ENCODE measurements around the gene OLFM4.

OLFM4 gene

DNA sequence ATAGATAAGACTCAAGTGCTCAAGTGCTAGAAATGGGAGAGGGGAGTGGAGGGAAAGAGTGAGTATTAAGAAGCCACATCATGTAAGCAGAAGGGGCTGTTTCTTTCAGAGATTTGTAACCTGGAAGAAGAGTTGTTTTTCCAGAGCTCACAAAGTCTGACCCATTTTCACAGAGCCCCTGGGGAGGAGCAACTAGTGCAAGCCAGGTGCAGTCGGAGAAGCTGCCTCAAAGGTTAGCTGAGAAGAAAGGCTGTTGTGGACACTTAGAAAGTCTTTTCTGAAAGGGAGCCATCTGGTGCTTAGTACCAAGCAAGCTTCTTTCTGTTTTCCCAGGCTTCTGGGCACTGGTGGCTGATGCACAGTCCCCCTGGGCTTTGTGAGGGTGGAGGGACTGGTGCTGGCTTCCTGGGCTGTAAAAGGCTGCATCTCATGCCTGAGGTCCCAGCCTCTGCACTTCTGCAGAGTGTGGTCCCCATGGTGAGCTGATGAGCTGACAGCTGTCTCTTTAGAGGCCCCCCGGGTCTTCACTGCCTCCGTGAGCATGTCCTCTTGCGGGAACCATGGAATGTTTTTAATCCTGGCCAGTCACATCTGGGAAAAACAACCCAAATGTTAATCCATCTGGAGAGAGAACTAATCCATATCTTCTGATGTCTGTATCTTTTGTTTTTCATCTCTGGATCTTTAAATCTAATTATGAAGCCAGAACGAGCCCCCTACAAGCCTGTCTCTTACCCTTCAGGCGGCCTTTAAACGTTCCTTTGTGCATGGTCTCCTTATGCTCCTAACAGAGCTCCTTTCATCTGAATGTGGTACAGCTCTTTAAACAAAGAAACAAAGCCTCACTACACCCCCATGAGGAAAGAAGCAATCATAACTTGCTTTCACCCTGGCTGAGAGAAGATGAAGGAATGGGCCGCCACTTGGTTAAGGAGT lies 40.2 kb downstream of the OLFM4 start:
- no peak for DNase-seq (ENCODE audit: low read depth)

DNA sequence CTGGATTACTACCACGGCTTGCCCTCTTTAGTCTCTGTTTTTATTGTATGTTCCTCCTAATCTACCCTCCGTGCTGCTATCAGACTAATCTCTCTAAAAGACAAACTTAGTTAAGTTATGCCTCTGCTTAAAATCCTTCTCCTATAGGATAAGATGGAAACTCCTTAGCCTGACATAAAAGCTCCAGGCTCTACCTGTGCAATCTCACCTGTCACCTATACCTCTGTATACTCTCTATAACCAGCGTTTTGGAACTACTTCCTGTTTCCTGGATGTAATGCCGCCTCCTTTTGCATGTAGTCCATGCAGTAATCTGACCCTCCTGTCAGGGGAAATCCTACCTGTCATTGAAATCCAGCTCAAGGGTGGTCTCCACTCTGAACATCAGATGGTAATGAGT lies 41.2 kb downstream of the OLFM4 start:
- DNase-seq (ENCODE audit: low read depth) = no peak

DNA sequence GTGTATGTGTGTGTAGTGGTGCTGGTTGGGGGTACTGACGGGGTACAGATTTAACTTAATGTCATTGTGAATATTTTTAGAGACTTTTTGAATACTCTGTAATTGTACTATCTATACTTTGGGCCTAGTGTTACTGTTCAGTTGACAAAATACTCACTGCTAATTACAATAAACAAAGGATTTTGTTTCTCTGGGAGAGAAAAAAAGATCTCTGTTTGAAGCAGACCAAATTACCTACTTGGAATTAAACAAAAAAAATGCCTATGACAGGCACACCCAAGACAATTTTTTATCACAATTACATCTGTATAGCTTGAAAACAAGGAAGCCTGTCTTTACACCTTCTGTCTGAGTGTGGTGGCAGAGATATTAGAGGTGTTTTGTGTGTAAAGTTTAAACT lies 45.1 kb downstream of the OLFM4 start:
- DNase-seq (ENCODE audit: low read depth) = no peak

DNA sequence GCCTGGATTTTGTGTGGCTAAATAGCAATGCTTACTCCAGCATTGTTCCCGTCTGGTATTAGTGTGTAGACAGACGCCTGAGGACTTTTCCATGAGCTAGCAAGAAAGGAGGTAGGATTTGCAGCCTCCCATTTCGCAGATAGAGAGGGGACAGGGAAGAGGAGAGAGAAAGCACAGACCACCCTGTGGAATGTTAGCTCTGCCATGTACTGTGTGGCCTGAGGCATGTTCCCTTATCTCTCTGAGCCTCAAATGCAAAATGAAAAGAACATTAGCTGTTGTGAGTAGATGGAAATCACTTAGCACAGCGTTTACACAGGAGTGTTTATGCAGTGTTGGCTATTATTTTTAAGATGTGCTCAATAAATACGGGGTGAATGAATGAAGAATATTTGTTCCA lies 45.5 kb downstream of the OLFM4 start:
- DNase-seq (ENCODE audit: low read depth) = no peak

DNA sequence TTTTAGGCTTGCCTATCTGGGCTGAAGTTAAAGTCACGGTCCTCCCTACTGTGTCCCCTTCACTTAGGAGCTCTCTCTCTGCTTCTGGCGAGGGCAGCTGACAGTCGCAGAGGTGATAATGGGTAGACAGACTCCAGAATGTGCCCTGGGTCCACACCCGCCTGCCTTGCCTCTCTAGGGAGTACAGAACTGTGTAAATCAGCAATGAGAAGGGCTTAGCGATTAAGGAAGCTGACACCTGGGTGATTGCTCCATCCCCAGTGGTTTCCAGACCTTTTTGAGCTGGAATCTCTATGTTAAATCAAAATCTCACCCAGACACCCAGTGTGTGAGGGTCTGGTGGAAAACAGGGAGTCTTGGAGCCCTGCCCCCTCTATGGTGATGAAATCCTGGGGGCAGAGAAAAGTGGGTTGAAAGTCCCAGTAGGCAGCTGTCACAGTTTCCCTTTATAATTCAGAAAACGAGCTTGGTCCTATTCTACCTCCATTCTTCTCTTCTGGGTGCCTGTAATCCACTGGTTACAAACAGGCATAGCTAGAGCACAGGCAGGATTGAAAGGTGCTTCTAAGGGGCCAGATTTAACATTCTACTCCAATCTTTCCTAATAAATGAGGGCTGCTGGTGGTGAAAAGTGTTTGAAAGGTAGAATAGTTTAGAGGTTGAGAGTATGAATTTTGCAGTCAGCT lies 46.9 kb downstream of the OLFM4 start:
- DNase-seq (ENCODE audit: low read depth) = no peak

DNA sequence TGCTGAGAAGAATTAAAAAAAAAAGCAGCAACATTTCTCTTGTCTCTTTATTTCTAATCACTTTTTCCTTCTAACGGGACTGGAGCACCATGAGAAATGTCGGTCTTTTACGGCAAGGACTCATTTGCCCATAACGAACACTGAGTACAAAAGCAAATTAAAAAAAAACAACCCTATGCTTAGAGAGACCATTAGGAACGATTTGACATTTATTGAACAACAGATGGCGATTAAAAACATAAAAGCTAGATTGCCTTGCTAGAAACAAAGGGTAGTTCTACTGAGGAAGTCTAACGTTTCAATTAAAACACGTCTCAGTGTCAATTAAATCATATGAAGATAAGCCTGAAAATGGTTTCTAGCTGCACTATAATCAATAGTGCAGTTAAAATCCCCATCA lies 51.1 kb downstream of the OLFM4 start:
- no peak for DNase-seq (ENCODE audit: low read depth)

DNA sequence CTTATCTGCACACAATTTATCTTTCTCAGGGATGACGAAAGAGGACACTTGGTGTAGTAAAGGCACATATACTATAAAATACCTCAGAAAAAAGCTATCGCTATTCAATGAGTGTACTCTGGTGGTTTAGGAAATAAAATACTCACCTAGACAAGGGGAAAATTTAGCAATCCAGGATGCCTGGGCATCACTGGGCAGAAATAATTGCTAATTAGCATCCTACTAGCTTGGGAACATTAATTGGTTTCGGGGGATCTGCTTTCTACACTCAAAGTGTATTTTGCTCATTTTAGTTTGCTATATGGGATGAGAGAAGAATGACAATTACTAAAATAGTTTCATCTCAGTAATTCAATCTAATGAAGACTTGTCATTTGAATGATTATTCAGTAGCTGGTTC lies 60.3 kb downstream of the OLFM4 start:
- DNase-seq (ENCODE audit: low read depth) = no peak

DNA sequence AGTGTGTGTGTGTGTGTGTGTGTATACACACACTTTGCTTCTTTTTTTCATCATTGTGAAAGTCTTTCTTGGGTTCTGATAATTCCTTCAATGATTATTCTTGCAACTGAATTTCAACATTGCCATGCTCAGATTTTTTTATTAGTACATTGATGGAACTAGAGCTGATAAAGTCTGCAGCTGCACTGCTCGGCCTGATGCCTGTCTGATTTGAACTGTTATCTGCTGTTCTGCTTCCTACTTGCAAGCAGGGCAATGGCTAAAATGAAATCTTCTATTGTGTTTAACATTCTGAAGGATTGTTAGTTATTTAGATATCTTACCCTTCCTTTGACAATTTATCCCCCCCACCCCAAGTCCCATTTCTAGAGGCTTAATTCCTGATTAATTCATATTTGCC lies 61.3 kb downstream of the OLFM4 start:
- no peak for DNase-seq (ENCODE audit: low read depth)

DNA sequence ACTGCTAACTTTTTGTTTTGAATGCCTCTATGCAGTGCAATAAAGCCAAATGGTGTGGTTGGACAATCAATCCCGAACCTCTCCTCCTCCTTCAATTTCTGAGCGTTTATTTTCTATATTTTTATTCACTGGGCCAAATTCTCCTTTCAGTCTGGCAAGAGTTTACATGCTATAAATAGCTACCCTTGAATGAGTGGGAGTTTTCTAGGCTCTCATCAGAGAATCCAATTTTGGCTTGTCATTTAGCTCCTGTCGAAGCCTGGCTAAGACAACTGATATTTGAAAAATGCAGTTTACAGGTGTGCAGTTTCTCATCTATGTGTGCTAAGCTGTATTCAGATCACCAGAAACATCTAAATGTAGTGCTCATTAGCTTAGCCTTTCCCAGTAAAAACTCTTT lies 61.8 kb downstream of the OLFM4 start:
- DNase-seq (ENCODE audit: low read depth) = no peak

DNA sequence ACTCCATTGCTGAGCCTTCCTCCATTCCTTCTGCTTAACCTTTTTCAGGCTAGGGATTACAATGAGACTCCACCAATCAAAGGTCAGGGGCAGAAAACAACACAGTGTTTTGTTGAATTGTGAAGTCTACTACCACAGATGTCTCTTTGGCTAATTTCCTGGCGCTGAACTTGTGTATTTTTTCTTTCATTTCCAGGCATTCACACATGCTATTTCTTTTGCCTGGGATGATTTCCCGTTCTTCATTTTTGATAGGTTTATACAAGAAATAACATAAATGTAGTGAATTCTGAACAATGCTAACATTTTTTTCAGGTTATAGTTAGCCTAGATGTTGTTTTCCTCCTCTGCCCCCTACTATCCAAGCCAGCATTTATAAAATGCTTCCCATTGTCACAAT lies 64.3 kb downstream of the OLFM4 start:
- DNase-seq (ENCODE audit: low read depth) = no peak

DNA sequence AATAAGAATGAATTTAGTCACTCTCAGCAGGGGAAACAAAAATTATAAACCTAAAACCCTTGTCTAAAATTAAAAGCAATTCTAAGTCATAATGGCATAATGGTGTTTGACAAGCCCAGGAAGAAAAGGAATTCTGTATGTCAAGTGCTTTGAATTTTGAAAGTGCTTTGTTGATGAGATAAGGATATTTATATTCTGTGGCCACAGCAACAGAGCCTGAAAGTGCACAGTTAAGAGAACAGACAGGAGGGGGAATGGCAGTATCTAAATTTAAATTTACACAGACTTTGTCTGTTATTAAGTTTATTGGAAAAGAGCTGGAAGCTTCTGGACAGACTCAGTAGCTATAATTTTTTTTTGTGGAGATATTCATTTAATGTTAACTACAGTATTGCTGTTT lies 69.8 kb downstream of the OLFM4 start:
- no peak for DNase-seq (ENCODE audit: low read depth)

DNA sequence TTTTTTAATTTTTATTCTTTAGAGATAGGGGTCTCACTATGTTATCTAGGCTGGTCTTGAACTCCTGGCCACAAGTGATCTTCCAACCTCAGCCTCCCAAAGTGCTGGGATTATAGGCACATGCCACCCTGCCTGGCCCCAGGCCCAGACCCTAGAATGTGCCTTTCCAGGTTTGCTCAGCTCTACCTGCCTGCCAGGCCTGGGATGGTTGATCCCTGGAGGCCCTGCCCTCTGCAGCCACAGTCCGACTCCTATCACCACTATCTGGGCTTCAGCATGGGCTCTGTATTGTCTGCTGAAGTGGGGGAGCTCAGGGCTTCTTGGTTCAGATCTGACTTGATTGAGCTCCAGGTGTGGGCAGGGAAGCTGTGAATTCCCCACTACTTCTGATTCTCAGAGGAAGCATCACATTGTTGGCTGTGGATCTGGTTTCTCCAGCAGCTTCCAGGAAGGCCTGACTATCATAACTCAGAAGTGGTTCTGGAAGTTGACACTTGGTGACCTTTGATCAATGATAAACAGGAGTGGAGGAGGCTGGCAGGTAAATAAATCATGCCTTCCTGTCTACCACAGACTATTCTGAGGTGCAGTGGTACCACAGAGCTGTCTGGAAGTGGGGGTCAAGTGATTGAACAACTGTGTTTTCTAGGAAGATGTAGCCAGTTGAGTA lies 71.9 kb downstream of the OLFM4 start:
- DNase-seq (ENCODE audit: low read depth) = no peak
